ENCODE results near the gene EBI3.
A peak's percentile ranks its signal among the peaks of the same experiment; 100 is the strongest.
"Not testable (repeated sequence)": the region's sequence is repeated elsewhere in the genome, so short reads cannot be mapped to it uniquely, and the experiment has no call there.

Gene EBI3

DNA sequence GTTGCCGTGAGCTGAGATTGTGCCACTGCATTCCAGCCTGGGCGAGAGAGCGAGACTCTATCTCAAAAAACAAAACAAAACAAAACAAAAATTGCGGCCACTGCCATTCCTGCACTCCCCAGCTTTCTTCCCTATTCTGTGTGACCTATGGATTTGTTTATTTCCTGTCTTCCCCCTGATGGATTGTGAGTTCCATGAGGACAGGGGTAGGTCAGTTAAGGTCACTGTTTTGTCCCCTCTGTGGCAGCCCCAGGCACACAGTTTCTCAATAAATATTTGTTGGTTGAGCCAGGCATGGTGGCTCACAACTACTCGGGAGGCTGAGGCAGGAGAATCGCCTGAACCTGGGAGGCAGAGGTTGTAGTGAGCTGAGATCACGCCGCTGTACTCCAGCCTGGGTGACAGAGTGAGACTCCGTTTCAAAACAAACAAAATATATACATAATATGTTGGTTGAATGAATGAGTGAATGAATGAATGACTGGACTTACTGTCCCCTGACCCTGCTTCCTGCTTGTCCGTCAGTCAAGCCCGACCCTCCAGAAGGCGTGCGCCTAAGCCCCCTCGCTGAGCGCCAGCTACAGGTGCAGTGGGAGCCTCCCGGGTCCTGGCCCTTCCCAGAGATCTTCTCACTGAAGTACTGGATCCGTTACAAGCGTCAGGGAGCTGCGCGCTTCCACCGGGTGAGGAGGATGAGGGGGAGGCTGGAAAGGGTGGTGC lies 5.0 kb downstream of the EBI3 start:
- DNase-seq (ENCODE audit: low spot score), result no peak

DNA sequence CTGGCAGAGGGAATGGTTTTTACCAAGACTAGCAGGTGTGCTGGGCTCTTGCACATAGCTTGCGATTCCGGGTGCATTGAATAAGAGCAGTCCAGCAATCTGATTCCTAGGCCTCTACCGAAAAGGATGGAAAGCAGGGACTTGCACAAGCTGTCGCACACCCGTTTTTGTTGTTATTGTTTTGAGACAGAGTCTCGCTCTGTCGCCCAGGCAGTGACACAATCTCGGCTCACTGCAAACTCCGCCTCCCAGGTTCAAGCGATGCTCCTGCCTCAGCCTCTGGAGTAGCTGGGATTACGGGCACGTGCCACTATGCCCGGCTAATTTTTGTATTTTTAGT lies 5.5 kb downstream of the EBI3 start:
- no peak for DNase-seq (ENCODE audit: low spot score)

DNA sequence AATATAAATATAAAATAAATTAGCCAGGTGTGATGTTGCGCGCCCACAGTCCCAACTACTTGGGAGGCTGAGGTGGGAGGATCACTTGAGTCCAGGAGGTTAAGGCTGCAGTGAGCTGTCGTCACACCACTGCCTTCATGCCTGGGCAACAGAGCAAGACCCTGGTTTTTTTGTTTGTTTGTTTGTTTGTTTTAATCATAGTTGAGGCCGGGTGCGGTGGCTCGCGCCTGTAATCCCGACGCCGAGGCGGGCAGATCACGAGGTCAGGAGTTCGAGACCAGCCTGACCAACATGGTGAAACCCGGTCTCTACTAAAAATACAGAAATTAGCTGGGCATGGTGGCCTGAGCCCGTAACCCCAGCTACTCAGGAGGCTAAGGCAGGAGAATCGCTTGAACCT lies 8.2 kb downstream of the EBI3 start:
- not testable (repeated sequence) for DNase-seq (ENCODE audit: low spot score)

DNA sequence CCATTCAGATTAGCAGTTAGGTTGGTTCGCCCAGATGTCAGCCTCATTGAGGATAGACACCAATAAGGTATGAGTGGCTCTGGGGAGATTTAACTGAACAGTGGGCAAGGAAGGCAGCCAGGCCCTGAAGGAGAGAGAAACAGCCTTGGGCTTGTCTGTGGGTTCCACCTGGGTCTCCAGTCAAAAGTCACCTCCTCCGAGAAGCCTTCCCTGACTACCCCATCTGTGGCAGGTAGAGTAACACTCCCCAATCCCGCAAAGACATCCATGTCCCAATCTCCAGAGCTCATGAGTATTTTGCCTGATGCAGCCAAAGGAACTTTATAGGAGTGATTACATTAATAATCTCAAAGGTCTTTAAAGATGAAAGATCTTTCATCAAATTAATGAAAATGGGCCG lies 9.5 kb downstream of the EBI3 start:
- DNase-seq (ENCODE audit: low spot score), result no peak

DNA sequence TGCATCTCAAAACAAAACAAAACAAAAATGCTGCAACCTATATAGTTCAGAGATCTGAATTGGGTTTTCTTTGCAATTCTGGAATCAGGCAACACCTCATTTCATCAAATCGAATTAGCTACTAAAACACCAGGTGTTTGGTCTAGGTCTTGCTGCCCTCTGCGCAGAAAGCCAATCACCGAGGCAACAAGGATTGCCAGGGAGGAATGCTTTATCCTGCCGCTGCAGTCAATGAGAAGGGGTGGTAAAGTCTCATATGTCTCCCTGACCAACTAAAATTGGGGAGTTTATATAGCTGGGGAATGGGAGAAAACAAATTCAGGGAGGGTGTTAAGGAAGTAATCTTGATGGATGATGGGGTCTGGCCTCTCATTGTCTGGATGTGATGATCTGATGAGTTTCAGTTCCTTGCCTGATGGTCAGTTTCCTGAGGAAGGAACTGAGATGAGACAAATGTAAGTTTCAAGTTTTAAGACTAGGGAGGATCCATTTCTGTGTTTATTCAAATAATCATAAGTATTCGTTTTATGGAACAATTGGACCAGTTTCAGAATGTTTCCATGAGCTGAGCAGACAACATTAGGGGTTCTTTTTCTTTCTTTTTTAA lies 12.6 kb downstream of the EBI3 start:
- DNase-seq (ENCODE audit: low spot score), result no peak

DNA sequence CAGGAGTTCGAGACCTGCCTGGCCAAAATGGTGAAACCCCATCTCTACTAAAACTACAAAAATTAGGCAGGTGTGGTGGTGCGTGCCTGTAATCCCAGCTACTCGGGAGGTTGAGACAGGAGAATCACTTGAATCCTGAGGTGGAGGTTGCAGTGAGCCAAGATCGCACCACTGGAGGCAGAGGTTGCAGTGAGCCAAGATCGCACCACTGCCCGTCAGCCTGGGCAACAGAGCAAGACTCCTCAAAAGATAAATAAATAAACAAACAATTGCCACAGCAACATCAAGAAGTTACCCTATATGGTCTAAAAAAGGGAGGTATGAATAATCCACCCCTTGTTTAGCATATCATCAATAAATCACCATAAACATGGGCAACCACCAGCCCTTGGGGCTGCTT lies 16.6 kb downstream of the EBI3 start:
- not testable (repeated sequence) for DNase-seq (ENCODE audit: low spot score)

DNA sequence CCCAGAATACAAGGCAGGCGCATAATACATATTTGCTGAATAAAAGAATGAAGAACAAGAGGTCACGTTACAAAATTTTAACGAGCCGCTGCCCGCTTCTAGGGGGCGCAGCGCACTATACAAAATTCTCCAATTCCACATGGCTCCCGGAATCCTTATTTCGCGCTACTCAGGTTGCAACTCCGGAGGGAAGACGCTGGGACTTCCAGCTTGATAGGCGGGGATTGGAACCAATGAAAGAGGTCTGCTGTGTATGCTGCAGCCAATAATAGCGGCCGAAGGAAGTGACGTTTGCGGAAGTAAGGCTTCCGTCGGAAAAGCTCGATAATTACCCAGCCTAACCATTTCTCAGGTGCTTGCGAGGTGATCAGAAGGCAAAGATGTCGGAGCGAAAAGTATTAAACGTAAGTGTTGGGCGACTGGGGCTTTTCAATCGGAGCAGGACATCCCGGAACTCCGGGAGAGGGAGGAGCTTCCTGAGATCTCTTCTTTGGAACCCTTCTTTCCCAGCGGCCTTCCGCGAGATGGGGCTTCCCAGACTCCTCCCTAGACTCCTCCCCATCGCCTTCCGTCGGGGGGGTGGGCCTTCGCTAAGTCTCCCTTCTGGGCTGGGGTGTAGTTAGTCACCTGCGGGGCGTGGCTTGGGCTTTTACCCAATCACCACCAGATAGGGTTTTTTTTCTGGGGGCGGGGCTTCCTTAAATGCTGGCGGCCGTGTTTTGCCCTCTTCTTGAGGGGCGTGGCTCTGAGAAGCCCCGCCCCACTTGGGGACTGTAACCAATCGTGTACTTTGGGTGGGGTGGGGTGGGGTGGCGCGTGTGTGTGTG lies 17.7 kb downstream of the EBI3 start, which contains the start of gene YJU2:
TSS of gene YJU2 (plus strand) at position 314 of the 827 bp plus-strand sequence. CDS start at position 381, 67 bp downstream.
- peak; percentile 100 for DNase-seq (ENCODE audit: low spot score)

DNA sequence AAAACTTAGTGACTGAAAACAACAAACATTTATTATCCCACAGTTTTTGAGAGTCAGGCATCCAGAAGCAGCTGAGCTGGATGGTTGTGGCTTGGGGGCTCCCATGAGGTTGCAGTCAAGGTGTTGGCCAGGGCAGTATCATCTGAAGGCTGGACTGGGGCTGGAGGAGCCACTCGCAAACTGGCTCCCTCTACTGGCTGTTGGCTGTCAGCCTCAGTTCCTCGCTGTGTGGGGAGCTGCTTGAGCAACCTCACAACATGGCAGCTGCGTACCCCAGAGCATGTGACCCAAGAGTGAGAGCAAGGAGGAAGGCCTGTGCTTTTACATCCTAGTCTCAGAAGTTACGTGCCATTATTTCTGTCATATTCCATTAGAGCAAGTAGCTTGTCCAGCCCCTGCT lies 27.2 kb downstream of the EBI3 start:
- no peak for DNase-seq (ENCODE audit: low spot score)

DNA sequence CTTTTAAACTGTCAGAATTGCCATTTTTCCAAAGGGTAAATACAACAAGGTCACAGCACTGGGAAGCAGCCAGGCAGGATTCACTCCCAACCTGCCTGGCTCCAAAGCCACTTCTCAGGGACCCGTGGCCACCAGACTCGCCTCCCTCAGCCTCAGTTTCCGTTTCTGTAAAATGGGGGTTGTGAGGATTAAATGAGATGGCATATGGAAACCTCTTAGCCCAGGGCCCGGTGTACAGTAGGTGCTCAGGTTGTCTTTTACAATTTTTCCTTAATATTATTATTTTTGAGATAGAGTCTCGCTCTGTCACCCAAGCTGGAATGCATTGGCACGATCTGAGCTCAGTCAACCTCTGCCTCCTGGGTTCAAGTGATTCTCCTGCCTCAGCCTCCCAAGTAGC lies 27.7 kb downstream of the EBI3 start:
- DNase-seq (ENCODE audit: low spot score), result no peak

DNA sequence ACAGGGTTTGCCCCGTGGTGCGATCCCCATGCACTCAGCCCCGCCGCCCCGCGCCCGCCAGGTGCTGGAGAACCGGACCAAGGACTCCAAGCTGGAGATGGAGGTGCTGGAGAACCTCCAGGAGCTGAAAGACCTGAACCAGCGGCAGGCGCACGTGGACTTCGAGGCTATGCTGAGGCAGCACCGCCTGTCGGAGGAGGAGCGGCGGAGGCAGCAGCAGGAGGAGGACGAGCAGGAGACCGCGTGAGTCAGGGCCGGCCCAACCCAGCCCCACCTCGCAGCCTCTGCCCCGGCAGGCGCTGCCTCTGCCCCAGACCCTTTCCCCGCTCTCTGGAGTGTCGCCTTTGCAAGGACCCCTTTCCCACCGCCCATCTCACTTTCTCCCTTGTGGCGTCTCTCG lies 28.9 kb downstream of the EBI3 start:
- DNase-seq (ENCODE audit: low spot score), result no peak

DNA sequence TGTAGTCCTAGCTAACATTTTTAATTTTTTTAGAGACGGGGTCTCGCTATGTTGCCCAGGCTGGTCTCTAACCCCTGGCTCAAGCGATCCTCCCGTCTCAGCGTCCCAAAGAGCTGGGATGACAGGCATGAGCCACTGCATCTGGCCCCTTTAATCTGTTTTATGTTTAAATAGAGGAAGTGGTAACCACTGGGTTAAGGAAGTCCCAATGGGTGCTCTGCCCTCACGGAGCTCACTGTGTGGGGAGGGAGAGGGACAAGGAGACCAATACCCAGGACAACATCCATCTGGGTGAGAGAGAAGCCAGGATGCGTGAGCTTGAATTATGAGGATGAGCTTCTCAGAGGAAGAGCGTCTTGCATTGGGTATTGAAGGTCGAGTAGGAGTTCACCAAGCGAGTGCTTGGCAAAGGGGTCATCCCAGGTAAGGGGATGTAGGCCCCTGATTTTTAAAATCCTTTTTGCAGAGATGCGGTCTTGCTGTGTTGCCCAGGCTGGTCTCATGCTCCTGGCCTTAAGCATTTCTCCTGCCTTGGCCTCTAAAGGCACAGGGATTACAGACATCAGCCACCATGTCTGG lies 31.4 kb downstream of the EBI3 start:
- no peak for DNase-seq (ENCODE audit: low spot score)

DNA sequence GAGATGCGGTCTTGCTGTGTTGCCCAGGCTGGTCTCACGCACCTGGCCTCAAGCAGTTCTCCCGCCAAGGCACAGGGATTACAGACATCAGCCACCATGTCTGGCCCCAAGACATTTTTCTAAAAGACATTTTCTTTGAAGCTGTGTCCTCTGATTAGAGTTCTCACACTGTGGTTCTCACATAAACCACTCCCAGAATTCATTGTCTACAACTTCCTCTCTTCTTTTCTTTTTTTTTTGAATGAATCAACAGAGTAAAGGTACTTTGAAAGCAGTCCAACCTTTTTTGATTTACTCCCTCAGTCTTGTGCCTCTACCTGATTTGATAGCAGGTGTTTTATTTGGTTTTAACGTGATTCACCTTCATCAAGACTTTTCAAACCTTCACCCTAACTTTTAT lies 35.5 kb downstream of the EBI3 start:
- no peak for DNase-seq (ENCODE audit: low spot score)

DNA sequence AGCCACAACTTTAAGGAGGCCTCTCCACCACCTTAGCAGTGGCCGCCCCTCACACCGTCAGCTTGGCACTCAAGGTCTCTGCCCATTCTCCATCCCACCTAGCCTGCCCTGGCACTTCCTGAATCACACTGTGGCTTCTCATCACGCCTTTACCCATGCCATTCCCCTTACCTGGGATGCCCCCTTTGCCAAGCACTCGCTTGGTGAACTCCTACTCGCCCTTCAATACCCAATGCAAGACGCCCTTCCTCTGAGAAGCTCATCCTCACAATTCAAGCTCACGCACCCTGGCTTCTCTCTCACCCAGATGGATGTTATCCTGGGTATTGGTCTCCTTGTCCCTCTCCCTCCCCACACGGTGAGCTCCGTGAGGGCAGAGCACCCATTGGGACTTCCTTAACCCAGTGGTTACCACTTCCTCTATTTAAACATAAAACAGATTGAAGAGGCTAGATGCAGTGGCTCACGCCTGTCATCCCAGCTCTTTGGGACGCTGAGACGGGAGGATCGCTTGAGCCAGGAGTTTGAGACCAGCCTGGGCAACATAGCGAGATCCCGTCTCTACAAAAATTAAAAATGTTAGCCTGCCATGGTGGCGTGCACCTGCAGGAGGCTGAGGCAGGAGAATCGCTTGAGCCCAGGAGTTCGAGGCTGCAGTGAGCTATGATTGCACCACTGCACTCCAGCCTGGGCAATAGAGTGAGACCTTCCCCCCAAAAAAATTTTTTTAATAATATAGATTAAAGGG lies 37.1 kb downstream of the EBI3 start:
- DNase-seq (ENCODE audit: low spot score), result no peak

DNA sequence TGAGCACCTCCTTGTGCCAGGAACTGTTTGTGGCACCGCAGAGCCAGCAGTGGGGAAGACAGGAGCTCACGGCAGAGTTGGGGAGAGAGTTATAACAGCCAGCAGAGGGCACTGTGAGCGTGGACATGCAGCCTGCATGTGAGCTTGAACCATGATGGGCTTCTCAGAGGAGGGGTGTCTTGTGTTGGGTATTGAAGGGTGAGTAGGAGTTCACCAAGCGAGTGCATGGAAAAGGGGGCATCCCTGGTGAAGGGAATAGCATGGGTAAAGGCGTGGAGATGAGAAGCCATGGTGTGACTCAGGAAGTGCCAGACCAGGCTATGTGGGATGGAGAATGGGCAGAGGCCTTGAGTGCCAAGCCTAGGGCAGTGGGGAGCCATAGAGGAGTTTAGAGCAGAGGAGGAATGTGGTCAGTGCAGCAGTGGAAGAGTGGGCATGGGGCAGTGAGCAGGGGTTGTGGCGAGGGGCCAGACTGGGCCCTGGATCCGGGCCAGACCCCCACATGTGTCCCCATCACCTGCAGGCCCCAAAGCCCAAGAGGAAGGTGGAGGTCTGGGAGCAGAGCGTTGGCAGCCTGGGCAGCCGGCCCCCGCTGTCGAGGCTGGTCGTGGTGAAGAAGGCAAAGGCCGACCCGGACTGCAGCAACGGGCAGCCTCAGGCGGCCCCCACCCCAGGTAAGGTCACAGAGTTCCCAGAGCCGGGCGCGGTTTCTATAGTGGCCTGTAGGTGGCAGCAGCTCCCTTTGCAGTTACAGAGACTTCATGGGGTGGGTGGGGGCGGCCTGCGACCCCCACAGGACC lies 38.0 kb downstream of the EBI3 start:
- peak; percentile 75 for DNase-seq (ENCODE audit: low spot score)

DNA sequence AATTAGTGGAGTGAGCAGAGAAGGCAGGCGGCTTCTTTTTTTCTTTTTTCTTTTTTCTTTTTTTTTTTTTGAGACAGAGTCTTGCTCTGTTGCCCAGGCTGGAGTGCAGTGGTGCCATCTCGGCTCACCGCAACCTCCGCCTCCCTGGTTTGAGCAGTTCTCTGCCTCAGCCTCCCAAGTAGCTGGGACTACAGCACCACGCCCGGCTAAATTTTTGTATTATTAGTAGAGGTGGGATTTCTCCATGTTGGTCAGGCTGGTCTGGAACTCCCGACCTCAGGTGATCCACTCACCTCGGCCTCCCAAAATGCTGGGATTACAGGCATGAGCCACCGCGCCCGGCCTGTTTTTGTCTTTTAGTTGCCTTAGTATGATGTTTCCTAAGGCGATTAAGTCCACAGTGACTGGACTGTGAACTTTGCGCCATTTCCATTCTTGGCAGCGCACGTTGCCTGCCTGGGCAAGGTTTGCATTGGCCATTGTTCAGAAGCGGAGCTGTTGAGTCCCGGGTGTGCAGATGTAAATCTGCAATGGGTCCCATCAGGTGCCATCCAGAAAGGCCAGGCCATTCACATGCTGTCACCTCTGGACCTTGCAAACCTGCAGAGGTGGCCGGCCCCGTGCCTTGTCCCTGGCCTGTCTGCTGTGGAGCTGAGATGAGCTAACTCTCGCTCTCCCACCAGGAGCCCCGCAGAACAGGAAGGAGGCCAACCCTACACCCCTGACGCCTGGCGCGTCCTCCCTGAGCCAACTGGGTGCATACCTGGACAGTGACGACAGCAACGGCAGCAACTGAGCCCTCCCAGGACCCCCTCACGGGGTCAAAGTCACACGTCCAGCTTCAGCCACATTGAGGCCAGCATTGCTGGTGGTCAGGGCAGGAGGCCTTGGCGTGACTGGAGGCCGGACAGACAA lies 38.8 kb downstream of the EBI3 start:
- DNase-seq (ENCODE audit: low spot score), result no peak

DNA sequence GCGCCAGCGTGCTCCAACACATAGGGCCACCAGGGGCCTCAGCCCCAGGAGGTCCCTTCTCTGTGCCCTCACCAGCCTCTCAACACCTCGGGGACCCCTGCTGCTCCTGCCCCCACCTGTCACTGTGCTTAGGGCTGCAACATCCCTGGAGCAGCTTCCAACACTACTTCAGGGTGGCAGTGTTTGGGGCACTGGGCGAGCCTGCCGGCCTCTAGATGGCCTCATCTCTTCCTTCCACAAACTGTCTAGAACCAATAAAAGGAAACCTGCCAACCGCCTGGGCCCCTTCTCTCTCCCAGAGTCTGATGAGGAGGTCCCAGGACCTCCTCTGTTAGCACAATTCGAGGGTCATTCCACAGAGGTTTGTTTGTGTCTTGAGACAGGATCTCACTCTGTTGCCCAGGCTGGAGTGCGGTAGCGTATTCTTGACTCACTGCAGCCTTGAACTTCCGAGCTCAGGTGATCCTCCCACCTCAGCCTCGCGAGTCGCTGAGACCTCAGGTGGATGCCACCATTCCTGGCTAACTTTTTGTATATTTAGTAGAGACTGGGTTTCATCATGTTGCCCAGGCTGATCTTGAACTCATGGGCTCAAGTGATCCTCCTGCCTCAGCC lies 39.6 kb downstream of the EBI3 start:
- DNase-seq (ENCODE audit: low spot score), result no peak

DNA sequence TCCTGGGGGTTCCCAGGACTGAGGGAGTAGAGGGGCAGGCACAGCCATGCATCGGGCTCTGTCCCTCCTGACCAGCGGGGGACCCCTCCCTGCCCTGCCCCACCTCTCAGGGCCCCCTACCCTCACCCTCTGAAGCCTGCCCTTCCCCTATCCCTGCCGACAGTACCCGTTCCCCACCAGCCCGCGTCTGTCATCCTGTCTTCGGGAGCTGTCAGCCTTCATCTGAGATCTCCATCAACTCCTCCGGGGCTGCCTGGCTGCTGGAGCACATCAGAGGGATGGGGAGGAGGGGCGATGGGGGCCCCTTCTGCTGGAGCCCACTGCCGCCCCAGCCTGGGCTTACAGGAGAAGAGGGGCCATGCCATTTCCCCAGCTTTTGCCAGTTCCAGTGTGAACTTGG lies 43.6 kb downstream of the EBI3 start:
- DNase-seq (ENCODE audit: low spot score), result no peak

DNA sequence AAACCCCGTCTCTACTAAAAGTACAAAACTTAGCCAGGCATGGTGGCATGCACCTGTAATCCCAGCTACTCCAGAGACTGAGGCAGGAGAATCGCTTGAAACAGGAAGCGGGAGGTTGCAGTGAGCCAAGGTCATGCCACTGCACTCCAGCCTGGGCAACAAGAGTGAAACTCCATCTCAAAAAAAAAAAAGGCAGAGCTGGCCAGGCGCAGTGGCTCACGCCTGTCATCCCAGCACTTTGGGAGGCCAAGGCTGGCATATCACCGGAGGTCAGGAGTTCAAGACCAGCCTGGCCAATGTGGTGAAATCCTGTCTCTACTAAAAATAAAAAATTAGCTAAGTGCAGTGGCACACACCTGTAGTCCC lies 45.0 kb downstream of the EBI3 start:
- DNase-seq (ENCODE audit: low spot score), result not testable (repeated sequence)

DNA sequence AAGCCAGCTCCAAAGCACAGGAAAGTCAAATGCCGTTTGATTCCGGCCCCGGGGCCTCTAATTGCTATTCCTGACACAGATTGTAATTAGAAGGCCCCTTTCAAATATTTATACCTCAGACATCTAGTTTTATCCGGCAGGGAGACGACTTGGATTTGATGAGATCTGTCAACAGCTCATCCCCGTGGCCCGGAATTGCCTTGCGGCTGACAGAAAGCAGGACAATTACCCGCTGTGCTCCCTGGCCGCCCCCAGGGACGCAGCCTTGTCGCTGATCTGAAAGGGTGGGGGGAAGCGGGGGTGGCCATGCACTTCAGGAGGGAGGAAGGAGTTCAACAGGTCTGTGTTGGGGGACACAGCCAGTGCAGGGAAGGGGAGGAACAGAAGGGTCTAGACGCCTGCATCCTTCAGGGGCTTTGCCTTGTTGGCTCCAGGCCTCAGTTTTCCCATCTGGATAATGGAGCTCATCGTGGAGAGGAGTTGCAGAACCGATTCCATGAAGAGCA lies 47.9 kb downstream of the EBI3 start:
- DNase-seq (ENCODE audit: low spot score), result no peak

DNA sequence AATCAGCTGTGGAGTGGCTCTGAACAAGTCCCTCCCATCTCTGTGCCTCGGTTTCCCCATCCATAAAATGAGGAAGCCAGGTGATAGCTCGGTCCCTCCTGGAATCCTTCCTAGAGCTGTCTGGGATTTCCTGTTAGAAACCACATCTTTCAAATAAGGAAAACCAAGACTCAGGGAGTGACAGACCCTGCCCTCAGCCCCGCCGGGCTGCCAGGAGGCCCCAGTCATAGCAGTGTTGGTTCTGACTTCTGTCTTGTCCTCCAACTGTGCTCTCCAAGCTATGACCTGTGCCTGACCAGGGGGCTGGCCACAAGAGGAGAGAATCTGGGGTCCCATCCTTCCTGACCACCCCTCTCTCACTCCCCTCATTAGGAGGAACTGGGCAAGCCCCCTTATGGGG lies 48.7 kb downstream of the EBI3 start:
- no peak for DNase-seq (ENCODE audit: low spot score)
